Caco-2 (cell line): ENCODE measurements around the gene SLC30A10. TPM values are rescaled to one million over a fixed set of nuclear protein-coding genes. Genes with fewer than 3 reads are reported as not detected.

Experiments used
- BruUV-seq: library from RNA; stranded (reverse); fragments of 400-500 nt; replicated peaks from 2 replicates; lab custom pipeline; 2021; lab: Mats Ljungman, UMichigan
- CTCF ChIA-PET: fragments of 300-600 bp; sonication (Branson Sonifier 250); formaldehyde crosslinking; loops from one replicate; lab custom pipeline; 2022; ENCODE audit warnings: antibody characterized with exemption; lab: Charles Lee
- POLR2A ChIA-PET: fragments of 300-600 bp; sonication (Branson Sonifier 250); formaldehyde crosslinking; loops from one replicate; lab custom pipeline; 2022; ENCODE audit warnings: antibody characterized with exemption; lab: Charles Lee
- DNase-seq, 2 experiments: peaks; one replicate each; pipeline versions ENCODE4 v3.0.0 to v3.0.0-alpha.2; 2020 to 2022
- H3K27me3 ChIP-seq: replicated peaks from 2 replicates; pipeline ENCODE4 v1.6.0; 2011; ENCODE audit warnings: low read length; ENCODE audit not compliant: control insufficient read depth, insufficient read depth
- H3K36me3 ChIP-seq: 2 replicates; pipeline ENCODE4 v1.5.1; 2011; ENCODE audit warnings: low read length; ENCODE audit not compliant: control insufficient read depth, insufficient read depth
- H3K4me1 ChIP-seq: fragments of 250-450 bp; sonication (Bioruptor Pico); 2 replicates; pipeline ENCODE4 v1.5.1; 2020; ENCODE audit warnings: mild to moderate bottlenecking
- H3K4me3 ChIP-seq: 2 replicates; pipeline ENCODE4 v1.5.1; 2011; ENCODE audit warnings: low read depth, mild to moderate bottlenecking, control low read depth, low read length
- H3K9me3 ChIP-seq: fragments of 250-450 bp; sonication (Bioruptor Pico); 2 replicates; pipeline ENCODE4 v1.5.1; 2020; ENCODE audit warnings: mild to moderate bottlenecking, moderate library complexity
- H3K27ac Mint-ChIP-seq: one replicate; pipeline ENCODE4 v1.8.0; 2022; ENCODE audit warnings: mixed read lengths; ENCODE audit not compliant: unreplicated experiment
- H3K27me3 Mint-ChIP-seq: one replicate; pipeline ENCODE4 v1.8.0; 2022; ENCODE audit warnings: mixed read lengths; ENCODE audit not compliant: insufficient read depth, unreplicated experiment
- H3K36me3 Mint-ChIP-seq: one replicate; pipeline ENCODE4 v1.8.0; 2022; ENCODE audit warnings: mild to moderate bottlenecking, mixed read lengths; ENCODE audit not compliant: insufficient read depth, unreplicated experiment
- H3K4me1 Mint-ChIP-seq: one replicate; pipeline ENCODE4 v1.8.0; 2022; ENCODE audit warnings: low read depth, mixed read lengths; ENCODE audit not compliant: unreplicated experiment
- H3K4me3 Mint-ChIP-seq: one replicate; pipeline ENCODE4 v1.8.0; 2022; ENCODE audit warnings: mild to moderate bottlenecking, moderate library complexity, mixed read lengths; ENCODE audit not compliant: unreplicated experiment
- H3K9me3 Mint-ChIP-seq: one replicate; pipeline ENCODE4 v1.8.0; 2022; ENCODE audit warnings: mixed read lengths; ENCODE audit not compliant: unreplicated experiment
- intact Hi-C: fragments of 100-400 bp; cut with micrococcal nuclease; formaldehyde crosslinking; loops from one replicate; pipeline ENCODE4 v1.10.0; 2022; ENCODE audit not compliant: unreplicated experiment
- total RNA-seq: library from RNA; stranded (reverse); gene quantifications from 2 replicates; pipeline ENCODE4 v1.2.3, GENCODE V29; 2022
- TF ChIP-seq, protein P1 (sequence below), 2 experiments: fragments of 200-600 bp in 1 of 2; IDR thresholded peaks; 1 replicate in 1 of 2; 2 replicates in 1 of 2; pipeline versions ENCODE4 v1.5.1 to v1.8.0; 2011 to 2022; ENCODE audit warnings: antibody characterized with exemption in 1 of 2, control low read depth in 1 of 2, inconsistent platforms in 1 of 2, low read depth in 1 of 2, low read length in 1 of 2, mild to moderate bottlenecking in 1 of 2, moderate library complexity in 1 of 2; ENCODE audit not compliant: insufficient read depth in 1 of 2, severe bottlenecking in 1 of 2, unreplicated experiment in 1 of 2

Gene SLC30A10
- total RNA-seq, 1 experiment from 2014 or later, result 0.39 TPM

DNA sequence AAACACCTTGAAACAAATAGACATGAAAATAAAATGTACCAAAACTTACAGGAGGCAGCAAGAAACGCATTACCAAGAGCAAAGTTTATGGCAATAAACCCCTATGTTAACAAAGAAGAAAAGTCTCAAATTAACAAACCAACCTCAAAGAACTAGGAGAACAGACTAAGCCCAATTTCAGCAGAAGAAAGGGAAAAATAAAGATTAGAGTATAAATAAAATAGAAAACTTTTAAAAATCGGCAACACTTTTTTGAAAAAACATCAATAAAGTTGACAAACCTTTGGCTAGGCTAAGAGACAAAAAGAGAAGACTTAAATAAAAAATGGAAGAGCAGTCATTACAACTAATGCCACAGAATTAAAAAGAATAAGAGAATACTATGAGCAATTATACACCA, 42.7 kb downstream of the SLC30A10 start:
- TF ChIP-seq, protein P1, sequence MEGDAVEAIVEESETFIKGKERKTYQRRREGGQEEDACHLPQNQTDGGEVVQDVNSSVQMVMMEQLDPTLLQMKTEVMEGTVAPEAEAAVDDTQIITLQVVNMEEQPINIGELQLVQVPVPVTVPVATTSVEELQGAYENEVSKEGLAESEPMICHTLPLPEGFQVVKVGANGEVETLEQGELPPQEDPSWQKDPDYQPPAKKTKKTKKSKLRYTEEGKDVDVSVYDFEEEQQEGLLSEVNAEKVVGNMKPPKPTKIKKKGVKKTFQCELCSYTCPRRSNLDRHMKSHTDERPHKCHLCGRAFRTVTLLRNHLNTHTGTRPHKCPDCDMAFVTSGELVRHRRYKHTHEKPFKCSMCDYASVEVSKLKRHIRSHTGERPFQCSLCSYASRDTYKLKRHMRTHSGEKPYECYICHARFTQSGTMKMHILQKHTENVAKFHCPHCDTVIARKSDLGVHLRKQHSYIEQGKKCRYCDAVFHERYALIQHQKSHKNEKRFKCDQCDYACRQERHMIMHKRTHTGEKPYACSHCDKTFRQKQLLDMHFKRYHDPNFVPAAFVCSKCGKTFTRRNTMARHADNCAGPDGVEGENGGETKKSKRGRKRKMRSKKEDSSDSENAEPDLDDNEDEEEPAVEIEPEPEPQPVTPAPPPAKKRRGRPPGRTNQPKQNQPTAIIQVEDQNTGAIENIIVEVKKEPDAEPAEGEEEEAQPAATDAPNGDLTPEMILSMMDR (IDR thresholded peaks at IDR 0.05; ENCODE audit: insufficient read depth in 1 of 2, low read depth in 1 of 2, low read length in 1 of 2, severe bottlenecking in 1 of 2, unreplicated experiment in 1 of 2), result no peak
- Histone ChIP-seq H3K36me3 (no peaks in the 10 kb centered on the region), H3K4me3 (no peak overlapping the region), H3K9me3 (no peaks in the 10 kb centered on the region), H3K27me3 (no peaks in the 10 kb centered on the region), H3K4me1 (peaks cover 11% of the 10 kb centered on the region; the same call in 1 of the 2 replicates)
- CTCF ChIA-PET, result no interaction called here
- H3K4me1 Mint-ChIP-seq, result peaks cover 12% of the 10 kb centered on the region
- H3K27me3 Mint-ChIP-seq, result peaks cover 4% of the 10 kb centered on the region
- no peak for DNase-seq
- POLR2A ChIA-PET, result no interaction called here
- no TSS peak for BruUV-seq
- no peaks in the 10 kb centered on the region for H3K36me3 Mint-ChIP-seq
- peaks cover 11% of the 10 kb centered on the region for H3K9me3 Mint-ChIP-seq
- no peak overlapping the region for H3K27ac Mint-ChIP-seq
- no peak overlapping the region for H3K4me3 Mint-ChIP-seq
- intact Hi-C loops, result no loop called here

DNA sequence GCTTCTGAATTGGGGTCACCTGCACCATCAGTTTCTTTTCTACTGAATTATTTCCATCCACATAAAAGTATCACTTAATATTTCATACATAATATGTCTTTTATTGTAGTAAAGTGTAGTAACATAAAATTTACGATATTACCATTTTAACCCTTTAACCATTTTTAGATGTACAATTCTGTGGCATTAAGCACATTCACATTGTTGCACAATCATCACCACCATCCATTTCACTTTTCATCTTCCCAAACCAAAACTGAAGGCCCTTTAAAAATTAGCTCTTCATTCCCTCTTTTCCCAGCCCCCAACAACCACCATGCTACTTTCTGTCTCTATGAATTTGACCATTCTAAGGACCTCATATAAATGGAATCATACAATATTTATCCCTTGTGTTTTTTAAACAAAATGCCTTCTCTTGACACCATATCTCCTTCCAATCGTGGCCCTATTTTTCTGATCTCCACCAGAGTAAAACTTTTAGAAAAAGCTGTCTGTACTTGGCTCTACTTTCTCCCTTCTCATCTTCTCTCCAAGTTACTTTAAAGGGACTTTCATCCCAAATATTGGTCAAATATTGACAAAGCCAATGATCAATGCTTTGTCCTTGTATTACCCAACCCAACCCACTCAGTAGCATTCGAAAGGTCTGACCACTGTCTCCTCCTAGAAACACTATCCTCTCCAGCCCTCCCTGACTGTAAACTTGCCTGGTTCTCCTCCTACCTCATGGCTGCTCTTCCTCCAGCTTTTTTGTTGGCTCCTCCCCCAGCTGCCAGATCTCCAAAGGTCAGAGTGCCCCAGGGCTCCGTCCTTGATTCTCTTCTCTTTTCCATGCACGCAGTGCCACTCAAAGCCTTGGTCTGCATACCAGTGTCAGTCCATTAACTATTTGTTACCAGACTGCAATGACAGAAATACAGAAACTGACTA, 44.7 kb downstream of the SLC30A10 start:
- H3K36me3 ChIP-seq, result no peaks in the 10 kb centered on the region
- H3K4me3 Mint-ChIP-seq, result peak overlapping the region; percentile 3
- CTCF ChIA-PET, result no interaction called here
- no TSS peak for BruUV-seq
- H3K36me3 Mint-ChIP-seq, result no peaks in the 10 kb centered on the region
- no peaks in the 10 kb centered on the region for H3K9me3 ChIP-seq
- TF ChIP-seq, protein P1 (IDR thresholded peaks at IDR 0.05; ENCODE audit: insufficient read depth in 1 of 2, low read depth in 1 of 2, low read length in 1 of 2, severe bottlenecking in 1 of 2, unreplicated experiment in 1 of 2), result no peak
- peaks cover 11% of the 10 kb centered on the region; the same call in 1 of the 2 replicates for H3K4me1 ChIP-seq
- DNase-seq, result peak; percentile 22 to 52
- POLR2A ChIA-PET, result no interaction called here
- intact Hi-C loops, result no loop called here
- H3K27ac Mint-ChIP-seq, result no peak overlapping the region
- peaks cover 12% of the 10 kb centered on the region for H3K4me1 Mint-ChIP-seq
- no peaks in the 10 kb centered on the region for H3K27me3 Mint-ChIP-seq
- no peaks in the 10 kb centered on the region for H3K27me3 ChIP-seq
- peaks cover 11% of the 10 kb centered on the region for H3K9me3 Mint-ChIP-seq
- no peak overlapping the region for H3K4me3 ChIP-seq

DNA sequence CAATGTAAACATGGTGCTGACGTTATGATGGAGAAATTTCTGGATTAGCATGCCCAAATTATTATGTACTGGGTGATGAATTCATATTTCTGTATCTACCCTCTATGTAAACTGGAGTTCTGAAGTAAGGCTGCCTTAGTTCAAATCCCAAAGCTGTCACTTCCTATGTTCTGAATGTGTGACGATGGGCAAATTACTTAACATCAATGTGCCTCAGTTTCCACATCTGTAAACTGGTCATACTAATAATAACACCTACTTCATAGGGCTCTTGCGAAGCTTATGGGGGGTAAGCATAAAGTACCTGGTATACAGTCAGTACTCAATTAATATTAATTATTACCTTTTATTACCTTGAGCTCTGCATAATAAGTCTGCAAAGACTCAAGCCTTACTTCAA, 45.6 kb downstream of the SLC30A10 start:
- Histone ChIP-seq H3K36me3 (no peaks in the 10 kb centered on the region), H3K4me1 (peaks cover 11% of the 10 kb centered on the region; the same call in 1 of the 2 replicates), H3K9me3 (no peaks in the 10 kb centered on the region), H3K27me3 (no peaks in the 10 kb centered on the region), H3K4me3 (no peak overlapping the region)
- H3K4me1 Mint-ChIP-seq, result peaks cover 12% of the 10 kb centered on the region
- ChIA-PET CTCF (no interaction called here), POLR2A (no interaction called here)
- no peak overlapping the region for H3K27ac Mint-ChIP-seq
- TF ChIP-seq, protein P1 (IDR thresholded peaks at IDR 0.05; ENCODE audit: insufficient read depth in 1 of 2, low read depth in 1 of 2, low read length in 1 of 2, severe bottlenecking in 1 of 2, unreplicated experiment in 1 of 2), result no peak
- DNase-seq, result no peak
- no peak overlapping the region for H3K4me3 Mint-ChIP-seq
- intact Hi-C loops, result no loop called here
- BruUV-seq, result no TSS peak
- peaks cover 11% of the 10 kb centered on the region for H3K9me3 Mint-ChIP-seq
- no peaks in the 10 kb centered on the region for H3K36me3 Mint-ChIP-seq
- H3K27me3 Mint-ChIP-seq, result peaks cover under 1% of the 10 kb centered on the region
